Kidney epithelial cell (primary cell): ENCODE data around the gene CRACR2B. TPM values are rescaled to one million over a fixed set of nuclear protein-coding genes. Genes with fewer than 3 reads are reported as not detected.

Experiments
- DNase-seq: peaks from one replicate; pipeline ENCODE4 v3.0.0-alpha.2; 2010; ENCODE audit warnings: low read depth
- H3K27me3 ChIP-seq: 2 replicates; pipeline ENCODE4 v1.6.0; 2011; ENCODE audit warnings: low read length; ENCODE audit not compliant: control insufficient read depth, insufficient read depth
- H3K36me3 ChIP-seq: 2 replicates; pipeline ENCODE4 v1.5.1; 2011; ENCODE audit warnings: low read length; ENCODE audit not compliant: control insufficient read depth, insufficient read depth
- H3K4me3 ChIP-seq: 2 replicates; pipeline ENCODE4 v1.5.1; 2011; ENCODE audit warnings: low read depth, mild to moderate bottlenecking, control low read depth, low read length
- CTCF ChIP-seq: IDR thresholded peaks from 2 replicates; pipeline ENCODE4 v1.5.1; 2011; ENCODE audit warnings: mild to moderate bottlenecking, moderate library complexity, low read length, control low read depth, inconsistent platforms; ENCODE audit not compliant: insufficient read depth, poor library complexity, severe bottlenecking
- total RNA-seq: library from RNA; depleted of rRNA; stranded (reverse); fragments of >200 nt; gene quantifications from 2 replicates; pipeline ENCODE4 v1.2.3, GENCODE V29; 2015

The CRACR2B gene
- total RNA-seq, 1 donor from 2014 or later = 19.7 TPM

- Histone ChIP-seq H3K27me3 (no peaks in the 10 kb centered on the region), H3K4me3 (no peak overlapping the region), H3K36me3 (no peaks in the 10 kb centered on the region)
- TF ChIP-seq CTCF = no peak
- no peak for DNase-seq
Observed at GRCh38 chr11:872799-873198, 45.1 kb downstream of the CRACR2B start.

- no peak for TF ChIP-seq CTCF
- H3K27me3 ChIP-seq = no peaks in the 10 kb centered on the region
- H3K36me3 ChIP-seq = no peaks in the 10 kb centered on the region
Observed at GRCh38 chr11:873706-874105, 46.0 kb downstream of the CRACR2B start.

GRCh38 chr11:875203-875602 is 47.5 kb downstream of the CRACR2B start:
- no peak for DNase-seq
- no peak for TF ChIP-seq CTCF
- Histone ChIP-seq H3K4me3 (no peak overlapping the region), H3K36me3 (no peaks in the 10 kb centered on the region), H3K27me3 (no peaks in the 10 kb centered on the region)

More at GRCh38 chr11:873706-874105, 46.0 kb downstream of the CRACR2B start:
- no peak for DNase-seq
- H3K4me3 ChIP-seq = no peak overlapping the region

GRCh38 chr11:875769-876301 is 48.1 kb downstream of the CRACR2B start:
- Histone ChIP-seq H3K27me3 (no peaks in the 10 kb centered on the region), H3K36me3 (peaks cover 1% of the 10 kb centered on the region), H3K4me3 (no peak overlapping the region)
- TF ChIP-seq CTCF = no peak
- no peak for DNase-seq

GRCh38 chr11:876545-876944 is 48.8 kb downstream of the CRACR2B start:
- TF ChIP-seq CTCF = no peak
- Histone ChIP-seq H3K27me3 (no peaks in the 10 kb centered on the region), H3K4me3 (no peak overlapping the region), H3K36me3 (peaks cover 1% of the 10 kb centered on the region)
- no peak for DNase-seq

GRCh38 chr11:877565-877964 is 49.8 kb downstream of the CRACR2B start:
- DNase-seq = no peak
- Histone ChIP-seq H3K36me3 (peaks cover 1% of the 10 kb centered on the region), H3K27me3 (no peaks in the 10 kb centered on the region), H3K4me3 (no peak overlapping the region)
- TF ChIP-seq CTCF = no peak
